NCI-H526 (cell line): ENCODE measurements around the gene TGFA.

Source experiments
- DNase-seq, 2 experiments: peaks; one replicate each; lab custom pipeline; 2025; lab: John Stamatoyannopoulos, UW

Gene TGFA

DNA sequence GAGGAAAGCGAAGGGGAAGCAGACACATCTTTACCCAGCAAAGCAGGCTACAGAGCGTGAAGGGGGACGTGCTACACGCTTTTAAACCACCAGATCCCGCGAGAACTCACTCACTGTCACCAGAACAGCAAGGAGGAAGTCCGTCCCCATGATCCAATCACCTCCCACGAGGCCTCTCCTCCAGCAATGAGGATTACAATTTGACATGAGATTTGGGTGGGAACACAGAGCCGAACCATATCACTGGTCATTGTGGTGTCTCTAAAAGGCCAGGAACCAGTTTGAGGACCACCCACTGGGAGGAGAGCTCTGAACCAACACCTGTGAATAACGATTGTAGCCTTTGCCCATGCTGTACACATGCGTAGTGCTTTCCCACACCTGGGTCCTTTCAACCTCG is 135.1 kb downstream of the TGFA start:
- DNase-seq, result no peak

DNA sequence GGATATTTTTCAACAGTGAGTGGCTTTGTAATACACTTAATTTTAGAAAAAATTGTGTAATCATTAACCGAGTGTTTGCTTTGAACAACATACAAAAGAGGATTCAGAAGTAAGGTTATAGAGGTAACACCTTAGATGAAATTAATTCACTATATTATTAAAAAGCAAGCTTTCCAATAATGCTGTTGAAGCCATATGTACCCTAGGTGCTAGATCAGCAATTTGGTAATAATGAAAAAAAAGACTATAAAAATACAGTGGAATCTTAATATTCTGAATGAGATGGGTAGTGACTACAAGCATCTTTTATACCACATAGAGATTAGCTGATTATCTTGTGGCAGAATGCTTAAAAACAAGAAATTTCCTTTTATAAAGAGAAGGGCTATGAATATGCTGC is 136.6 kb downstream of the TGFA start:
- DNase-seq, result no peak

DNA sequence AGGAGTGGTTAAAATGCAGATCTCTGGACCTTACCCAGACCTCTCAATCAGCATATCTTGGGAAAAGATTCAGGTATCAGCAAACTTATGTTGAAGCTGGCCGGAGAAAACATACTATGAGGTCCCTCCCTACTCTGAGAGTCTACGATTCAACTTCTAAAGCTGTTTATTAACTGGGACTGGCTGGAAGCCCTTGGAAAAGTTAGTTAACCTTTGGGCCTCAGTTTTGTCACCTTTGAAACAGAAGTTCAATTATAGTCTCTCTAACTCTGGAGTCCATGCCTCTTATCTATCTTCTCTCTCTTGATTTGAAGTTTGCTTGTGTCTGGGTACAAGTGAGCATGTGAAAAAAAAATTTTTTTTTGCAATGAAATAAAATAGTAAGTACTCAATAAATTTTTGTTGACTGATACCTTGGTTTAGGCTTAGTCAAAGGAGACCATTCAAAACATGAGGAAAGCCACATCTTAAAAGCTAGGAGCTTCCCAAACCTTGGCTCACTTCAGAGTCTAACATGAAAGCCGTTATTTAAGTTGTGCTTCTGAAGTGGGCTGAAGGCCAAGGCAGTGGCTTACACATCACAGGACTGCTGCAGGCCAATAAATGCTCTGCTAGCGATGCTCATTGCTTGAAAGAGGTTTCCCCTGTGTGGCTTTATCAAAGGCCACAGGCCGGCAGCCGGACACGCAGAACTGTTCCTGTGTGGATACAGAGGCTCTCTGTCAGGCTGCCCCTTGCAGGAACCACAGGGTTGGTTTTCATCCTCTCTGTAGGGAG is 141.1 kb downstream of the TGFA start:
- no peak for DNase-seq

DNA sequence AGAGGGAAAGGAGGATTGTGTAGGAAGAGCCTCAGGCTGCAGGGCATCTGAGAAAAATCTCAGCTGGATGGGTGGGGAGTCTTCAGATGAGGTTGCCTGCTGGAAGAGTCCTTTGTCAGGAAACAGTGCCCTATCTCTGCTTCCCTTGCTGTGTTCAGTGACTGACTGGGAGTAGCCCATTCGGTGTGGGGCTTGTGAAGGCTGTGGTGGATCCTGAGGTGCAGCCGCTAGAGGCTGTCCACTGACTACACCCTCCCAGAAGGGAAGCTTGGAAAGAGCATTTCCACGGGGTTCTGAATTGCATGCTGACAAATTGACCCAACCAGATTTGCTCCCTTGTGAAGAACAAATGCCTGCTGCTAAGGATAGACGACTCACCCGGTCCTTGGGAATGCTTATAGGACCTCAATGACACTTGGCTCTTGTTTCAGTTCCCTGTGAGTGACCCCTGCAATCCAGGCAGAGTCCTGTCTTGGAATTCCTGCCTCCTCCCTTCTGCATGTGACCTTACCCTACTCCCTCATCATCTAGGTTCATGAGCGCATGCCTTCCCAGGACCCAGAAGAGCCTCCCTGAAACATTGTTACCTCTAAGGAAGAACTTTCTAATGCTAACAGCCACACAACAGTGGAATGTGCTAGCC is 142.0 kb downstream of the TGFA start:
- DNase-seq, result no peak

DNA sequence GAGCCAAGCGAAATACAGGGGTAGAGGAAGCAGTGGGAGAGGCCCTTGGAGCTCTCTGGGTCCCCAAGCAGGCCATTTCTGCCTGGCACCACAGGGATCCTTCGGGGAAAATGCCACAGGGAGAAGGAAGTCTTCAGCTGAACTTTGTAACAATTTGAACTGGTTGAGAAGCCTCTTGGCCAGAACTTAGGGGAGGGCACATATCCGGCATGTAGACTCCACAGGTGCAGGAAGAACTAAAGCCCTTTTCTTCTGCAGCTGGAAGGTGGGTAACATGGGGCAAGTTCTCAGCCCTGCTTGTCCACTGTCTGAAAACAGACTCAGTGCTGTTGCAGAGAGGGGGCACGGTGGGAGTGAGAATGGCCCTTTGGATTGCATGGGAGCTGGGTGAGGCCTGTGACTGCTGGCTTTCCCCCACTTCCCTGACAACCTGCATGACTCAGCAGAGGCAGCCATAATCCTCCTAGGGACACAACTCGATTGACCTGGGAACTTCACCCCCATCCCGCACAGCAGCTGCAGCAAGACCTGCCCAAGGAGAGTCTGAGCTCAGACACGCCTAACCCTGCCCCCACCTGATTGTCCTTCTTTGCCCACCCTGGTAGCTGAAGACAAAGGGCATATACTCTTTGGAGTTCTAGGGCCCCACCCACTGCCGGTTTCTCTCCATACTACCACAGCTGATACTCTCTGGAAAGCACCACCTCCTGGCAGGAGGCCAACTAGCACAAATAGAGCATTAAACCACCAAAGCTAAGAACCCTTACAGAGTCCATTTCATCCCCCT is 150.2 kb downstream of the TGFA start:
- DNase-seq, result no peak

DNA sequence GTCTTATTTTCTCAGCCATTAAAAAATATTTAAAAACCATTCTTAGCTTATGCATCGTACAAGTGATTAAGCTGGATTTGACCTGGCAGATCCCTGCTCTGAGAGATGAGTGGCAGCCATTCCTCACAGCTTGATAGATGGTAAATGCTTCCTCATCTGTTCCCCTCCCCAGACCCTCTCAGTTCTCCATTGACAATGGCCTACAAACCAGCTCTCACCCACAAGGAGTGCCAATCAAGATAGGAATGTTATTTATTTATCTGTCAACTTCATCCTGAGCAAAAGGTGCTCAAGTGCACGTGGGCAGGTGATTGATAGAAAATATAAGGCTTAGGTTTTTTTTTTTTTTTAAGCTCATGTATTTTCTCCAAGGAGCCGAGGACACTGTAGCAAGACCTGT is 153.1 kb downstream of the TGFA start:
- DNase-seq, result no peak

DNA sequence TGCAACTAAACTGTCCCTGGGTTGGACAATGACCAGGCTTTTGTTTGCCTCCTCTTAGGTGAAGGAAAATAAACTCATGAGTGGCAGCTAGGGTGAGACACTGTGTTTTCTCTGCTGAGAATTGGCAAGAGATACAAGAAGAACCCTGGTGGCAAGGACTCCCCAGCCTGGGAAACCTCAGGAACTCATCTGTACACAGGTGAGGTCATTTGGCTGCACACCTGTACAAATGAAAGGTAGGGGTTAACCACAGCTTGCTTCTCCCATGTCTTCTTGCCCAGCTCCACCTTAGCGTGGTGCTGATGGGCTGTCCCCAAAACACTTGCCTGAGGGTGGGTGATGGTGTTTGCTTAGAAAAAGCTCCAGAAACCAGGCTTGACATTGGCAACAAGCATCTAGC is 154.6 kb downstream of the TGFA start:
- no peak for DNase-seq
